GM19438 (cell line): ENCODE results near the gene KCNN4.

ENCODE experiments used
- ATAC-seq: cut with Tn5 transposase; IDR thresholded peaks from one replicate; pipeline ENCODE4 v1.9.1; 2021; ENCODE audit warnings: low read depth; ENCODE audit not compliant: unreplicated experiment

KCNN4 gene

GRCh38 chr19:43721469-43722048 lies 59.2 kb downstream of the KCNN4 start:
- ATAC-seq: no peak

GRCh38 chr19:43720936-43721335 lies 59.8 kb downstream of the KCNN4 start:
- no peak for ATAC-seq

- no peak for ATAC-seq
Observed at GRCh38 chr19:43719918-43720317, 60.9 kb downstream of the KCNN4 start.

GRCh38 chr19:43719378-43719868 lies 61.4 kb downstream of the KCNN4 start:
- ATAC-seq: no peak

GRCh38 chr19:43718627-43719377 lies 62.0 kb downstream of the KCNN4 start:
- ATAC-seq: no peak
